BE2C (cell line): ENCODE measurements around the gene WDR93.
A peak's percentile ranks its signal among the peaks of the same experiment; 100 is the strongest.

Experiments used
- DNase-seq: peaks from one replicate; pipeline ENCODE4 v3.0.0-alpha.2; 2020
- H3K27me3 ChIP-seq: fragments of 250-450 bp; sonication (Bioruptor Pico); 2 replicates; pipeline ENCODE4 v1.5.1; 2020; ENCODE audit warnings: mild to moderate bottlenecking
- H3K36me3 ChIP-seq: fragments of 250-450 bp; sonication (Bioruptor Pico); 2 replicates; pipeline ENCODE4 v1.5.1; 2020; ENCODE audit warnings: mild to moderate bottlenecking
- H3K4me1 ChIP-seq: fragments of 250-450 bp; sonication (Bioruptor Pico); 2 replicates; pipeline ENCODE4 v1.5.1; 2020
- H3K4me3 ChIP-seq: 2 replicates; pipeline ENCODE4 v1.5.1; 2011; ENCODE audit warnings: low read depth, low read length
- H3K9me3 ChIP-seq: fragments of 250-450 bp; sonication (Bioruptor Pico); 2 replicates; pipeline ENCODE4 v1.5.1; 2020
- CTCF ChIP-seq: IDR thresholded peaks from 2 replicates; pipeline ENCODE4 v1.5.1; 2012; ENCODE audit warnings: mild to moderate bottlenecking, low read depth, low read length

The WDR93 gene

GRCh38 chr15:89750560-89751542 is 60.2 kb downstream of the WDR93 start, which contains the start of gene MESP1:
MESP1 (minus strand) TSS chr15:89751249; CDS start chr15:89751231, 18 bp downstream.
- peak; percentile 97 for DNase-seq
- no peaks in the 10 kb centered on the region for H3K27me3 ChIP-seq
- peak; percentile 55 for TF ChIP-seq CTCF
- H3K4me1 ChIP-seq: no peaks in the 10 kb centered on the region
- H3K9me3 ChIP-seq: no peaks in the 10 kb centered on the region
- H3K4me3 ChIP-seq: peak within 1 kb of the TSS; percentile 60
- H3K36me3 ChIP-seq: no peaks in the 10 kb centered on the region

GRCh38 chr15:89751748-89752147 is 61.1 kb downstream of the WDR93 start:
- Histone ChIP-seq H3K4me1 (no peaks in the 10 kb centered on the region), H3K36me3 (no peaks in the 10 kb centered on the region), H3K27me3 (no peaks in the 10 kb centered on the region), H3K4me3 (no peak overlapping the region), H3K9me3 (no peaks in the 10 kb centered on the region)
- TF ChIP-seq CTCF: no peak
- no peak for DNase-seq

GRCh38 chr15:89753855-89754254 is 63.2 kb downstream of the WDR93 start:
- Histone ChIP-seq H3K4me3 (no peak overlapping the region), H3K9me3 (no peaks in the 10 kb centered on the region), H3K36me3 (no peaks in the 10 kb centered on the region), H3K4me1 (no peaks in the 10 kb centered on the region), H3K27me3 (no peaks in the 10 kb centered on the region)
- TF ChIP-seq CTCF: no peak
- no peak for DNase-seq

GRCh38 chr15:89754361-89755154 is 63.9 kb downstream of the WDR93 start:
- no peaks in the 10 kb centered on the region for H3K27me3 ChIP-seq

DNA sequence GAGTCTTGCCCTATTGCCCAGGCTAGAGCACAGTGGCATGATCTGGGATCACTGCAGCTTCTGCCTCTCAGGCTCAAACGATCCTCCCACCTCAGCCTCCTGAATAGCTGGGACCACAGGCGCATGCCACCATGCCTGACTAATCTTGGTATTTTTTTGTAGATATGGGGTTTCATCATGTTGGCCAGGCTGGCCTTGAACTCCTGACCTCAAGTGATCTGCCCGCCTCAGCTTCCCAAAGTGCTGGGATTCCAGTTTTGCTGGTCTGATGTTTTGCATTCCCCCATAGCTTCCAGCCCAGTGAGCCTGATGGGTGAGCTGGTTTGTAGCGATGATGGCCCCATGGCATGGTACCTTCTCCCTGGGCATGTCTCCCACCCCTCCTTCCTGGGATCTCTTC is 65.1 kb downstream of the WDR93 start:
- no peaks in the 10 kb centered on the region for H3K4me1 ChIP-seq
- DNase-seq: no peak
- H3K36me3 ChIP-seq: no peaks in the 10 kb centered on the region
- no peak for TF ChIP-seq CTCF
- H3K9me3 ChIP-seq: no peaks in the 10 kb centered on the region
- no peaks in the 10 kb centered on the region for H3K27me3 ChIP-seq
- no peak overlapping the region for H3K4me3 ChIP-seq

More at GRCh38 chr15:89754361-89755154, 63.9 kb downstream of the WDR93 start:
- DNase-seq: no peak
- H3K4me3 ChIP-seq: no peak overlapping the region
- H3K36me3 ChIP-seq: no peaks in the 10 kb centered on the region
- no peaks in the 10 kb centered on the region for H3K4me1 ChIP-seq
- no peaks in the 10 kb centered on the region for H3K9me3 ChIP-seq
- TF ChIP-seq CTCF: no peak

GRCh38 chr15:89756897-89757296 is 66.3 kb downstream of the WDR93 start:
- no peak for TF ChIP-seq CTCF
- H3K4me3 ChIP-seq: no peak overlapping the region
- H3K9me3 ChIP-seq: no peaks in the 10 kb centered on the region
- no peaks in the 10 kb centered on the region for H3K36me3 ChIP-seq
- DNase-seq: no peak
- H3K4me1 ChIP-seq: no peaks in the 10 kb centered on the region
- no peaks in the 10 kb centered on the region for H3K27me3 ChIP-seq
